Measurements from ENCODE around the gene TSPAN16. TPM values are rescaled to one million over a fixed set of nuclear protein-coding genes. Genes with fewer than 3 reads are reported as not detected.
"Not testable (repeated sequence)": the region's sequence is repeated elsewhere in the genome, so short reads cannot be mapped to it uniquely, and the experiment has no call there.

Gene TSPAN16
- total RNA-seq, 1 experiment from 2014 or later: not detected

GRCh38 chr19:11339254-11340098 lies 43.5 kb downstream of the TSPAN16 start, which contains the start of gene RAB3D (continued):
- no peak for TF ChIP-seq ZNF423 (CRISPR knock-in tag; IDR thresholded peaks at IDR 0.05)
- TF ChIP-seq, protein P1, sequence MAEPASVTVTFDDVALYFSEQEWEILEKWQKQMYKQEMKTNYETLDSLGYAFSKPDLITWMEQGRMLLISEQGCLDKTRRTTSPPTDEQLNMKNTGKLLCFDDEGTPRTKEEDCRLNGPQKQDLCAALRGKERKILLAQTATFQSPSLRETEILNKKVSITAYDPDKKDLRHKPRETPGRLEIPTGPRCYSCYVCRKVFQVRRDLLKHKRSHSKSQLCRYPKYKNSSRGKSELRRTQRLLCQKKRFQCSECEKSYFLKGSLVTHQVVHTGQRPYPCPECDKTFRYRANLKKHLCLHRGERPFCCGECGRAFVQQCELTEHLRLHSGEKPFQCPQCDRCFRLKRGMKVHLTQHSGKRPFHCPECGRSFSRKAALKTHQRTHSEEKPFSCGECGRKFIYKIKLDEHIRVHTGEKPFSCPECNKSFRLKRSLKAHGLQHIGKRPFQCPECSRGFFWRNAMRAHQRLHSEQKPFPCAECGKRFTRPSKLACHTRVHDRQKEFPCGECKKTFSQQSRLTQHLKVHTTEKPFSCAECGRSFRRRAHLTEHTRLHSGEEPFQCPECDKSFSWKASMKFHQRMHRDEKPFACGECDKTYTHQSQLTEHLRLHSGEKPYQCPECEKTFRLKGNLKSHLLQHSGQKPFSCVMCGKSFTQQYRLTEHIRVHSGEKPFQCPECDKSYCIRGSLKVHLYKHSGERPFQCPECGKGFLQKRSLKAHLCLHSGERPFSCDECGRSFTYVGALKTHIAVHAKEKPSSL (CRISPR knock-in tag; conservative IDR thresholded peaks at IDR 0.05): no peak
- TF ChIP-seq ZNF281 (CRISPR knock-in tag; IDR thresholded peaks at IDR 0.05): no peak
- 0 out of 2 replicates have a peak, but pooled peaks have one; percentile 47 for TF ChIP-seq ZBTB43 (CRISPR knock-in tag; IDR thresholded peaks at IDR 0.05)
- no peak for TF ChIP-seq ZBTB21 (CRISPR knock-in tag; IDR thresholded peaks at IDR 0.05; ENCODE audit: borderline replicate concordance)
- TF ChIP-seq FOXK1 (CRISPR knock-in tag; IDR thresholded peaks at IDR 0.05): peak; percentile 47; the same call in 1 of the 2 replicates
- TF ChIP-seq GABPB1 (CRISPR knock-in tag; IDR thresholded peaks at IDR 0.05): 0 out of 2 replicates have a peak, but pooled peaks have one; percentile 31
- TF ChIP-seq, protein P2, sequence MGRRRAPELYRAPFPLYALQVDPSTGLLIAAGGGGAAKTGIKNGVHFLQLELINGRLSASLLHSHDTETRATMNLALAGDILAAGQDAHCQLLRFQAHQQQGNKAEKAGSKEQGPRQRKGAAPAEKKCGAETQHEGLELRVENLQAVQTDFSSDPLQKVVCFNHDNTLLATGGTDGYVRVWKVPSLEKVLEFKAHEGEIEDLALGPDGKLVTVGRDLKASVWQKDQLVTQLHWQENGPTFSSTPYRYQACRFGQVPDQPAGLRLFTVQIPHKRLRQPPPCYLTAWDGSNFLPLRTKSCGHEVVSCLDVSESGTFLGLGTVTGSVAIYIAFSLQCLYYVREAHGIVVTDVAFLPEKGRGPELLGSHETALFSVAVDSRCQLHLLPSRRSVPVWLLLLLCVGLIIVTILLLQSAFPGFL (CRISPR knock-in tag; IDR thresholded peaks at IDR 0.05; ENCODE audit: borderline replicate concordance): no peak
- no peak for TF ChIP-seq ATF1 (CRISPR knock-in tag; IDR thresholded peaks at IDR 0.05)
- peak; percentile 92 for TF ChIP-seq SP1 (CRISPR knock-in tag; conservative IDR thresholded peaks at IDR 0.05)
- no peak for TF ChIP-seq HMGA2 (CRISPR knock-in tag; IDR thresholded peaks at IDR 0.05)
- TF ChIP-seq ZNF671 (CRISPR knock-in tag; IDR thresholded peaks at IDR 0.05): no peak
- no peak for TF ChIP-seq NR1H2 (CRISPR knock-in tag; IDR thresholded peaks at IDR 0.05)

DNA sequence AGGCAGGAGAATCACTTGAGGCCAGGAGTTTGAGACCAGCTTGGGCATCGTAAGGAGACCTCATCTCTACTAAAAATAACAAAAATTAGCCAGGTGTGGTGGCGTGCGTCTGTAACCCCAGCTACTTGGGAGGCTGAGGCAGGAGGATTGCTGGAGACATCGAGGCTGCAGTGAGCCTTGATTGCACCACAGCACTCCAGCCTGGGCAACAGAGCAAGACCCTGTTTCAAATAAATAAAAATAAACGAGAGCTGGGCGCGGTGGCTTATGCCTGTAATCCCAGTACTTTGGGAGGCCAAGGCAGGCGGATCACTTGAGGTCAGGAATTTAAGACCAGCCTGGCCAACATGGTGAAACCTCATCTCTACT lies 44.1 kb downstream of the TSPAN16 start:
- H3K4me3 Mint-ChIP-seq: peak overlapping the region; percentile 81
- H3K36me3 Mint-ChIP-seq: peaks cover 17% of the 10 kb centered on the region
- not testable (repeated sequence) for ATAC-seq; H3K9me3 Mint-ChIP-seq; H3K4me1 Mint-ChIP-seq; DNase-seq (ENCODE audit: low spot score); H3K27me3 Mint-ChIP-seq (ENCODE audit: low read depth)
- ChIA-PET POLR2A (interaction anchor here (0.7 to 1.2 kb wide), 4 partner anchors 22 to 82 kb away, joined by 3 to 8 read pairs (median 3); partner anchors contain the start of gene SWSAP1), CTCF (interaction anchor here (0.9 to 3.0 kb wide), 9 partner anchors 18 to 142 kb away, joined by 4 to 37 read pairs (median 11); partner anchors contain the start of genes EPOR, PRKCSH and SWSAP1)
- peak overlapping the region; percentile 41; the same call in 1 of the 2 replicates for H3K27ac Mint-ChIP-seq
- TF ChIP-seq ZNF121 (CRISPR knock-in tag; IDR thresholded peaks at IDR 0.05): peak; percentile 88

- H3K9me3 Mint-ChIP-seq: no peaks in the 10 kb centered on the region
- CTCF ChIA-PET: no interaction called here
These were observed 46.5 kb downstream of the TSPAN16 start for GRCh38 chr19:11342429-11342828.

More at GRCh38 chr19:11342429-11342828, 46.5 kb downstream of the TSPAN16 start:
- peaks cover 27% of the 10 kb centered on the region for H3K4me1 Mint-ChIP-seq
- POLR2A ChIA-PET: interaction anchor here (0.7 kb wide), 1 partner anchor 20 kb away, joined by 5 read pairs; no protein-coding TSS in a partner anchor
- TF ChIP-seq, protein P3, sequence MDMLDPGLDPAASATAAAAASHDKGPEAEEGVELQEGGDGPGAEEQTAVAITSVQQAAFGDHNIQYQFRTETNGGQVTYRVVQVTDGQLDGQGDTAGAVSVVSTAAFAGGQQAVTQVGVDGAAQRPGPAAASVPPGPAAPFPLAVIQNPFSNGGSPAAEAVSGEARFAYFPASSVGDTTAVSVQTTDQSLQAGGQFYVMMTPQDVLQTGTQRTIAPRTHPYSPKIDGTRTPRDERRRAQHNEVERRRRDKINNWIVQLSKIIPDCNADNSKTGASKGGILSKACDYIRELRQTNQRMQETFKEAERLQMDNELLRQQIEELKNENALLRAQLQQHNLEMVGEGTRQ (CRISPR knock-in tag; IDR thresholded peaks at IDR 0.05): no peak
- no peak for TF ChIP-seq ZNF671 (CRISPR knock-in tag; IDR thresholded peaks at IDR 0.05)
- TF ChIP-seq CREM (CRISPR knock-in tag; IDR thresholded peaks at IDR 0.05): no peak
- TF ChIP-seq, protein P4, sequence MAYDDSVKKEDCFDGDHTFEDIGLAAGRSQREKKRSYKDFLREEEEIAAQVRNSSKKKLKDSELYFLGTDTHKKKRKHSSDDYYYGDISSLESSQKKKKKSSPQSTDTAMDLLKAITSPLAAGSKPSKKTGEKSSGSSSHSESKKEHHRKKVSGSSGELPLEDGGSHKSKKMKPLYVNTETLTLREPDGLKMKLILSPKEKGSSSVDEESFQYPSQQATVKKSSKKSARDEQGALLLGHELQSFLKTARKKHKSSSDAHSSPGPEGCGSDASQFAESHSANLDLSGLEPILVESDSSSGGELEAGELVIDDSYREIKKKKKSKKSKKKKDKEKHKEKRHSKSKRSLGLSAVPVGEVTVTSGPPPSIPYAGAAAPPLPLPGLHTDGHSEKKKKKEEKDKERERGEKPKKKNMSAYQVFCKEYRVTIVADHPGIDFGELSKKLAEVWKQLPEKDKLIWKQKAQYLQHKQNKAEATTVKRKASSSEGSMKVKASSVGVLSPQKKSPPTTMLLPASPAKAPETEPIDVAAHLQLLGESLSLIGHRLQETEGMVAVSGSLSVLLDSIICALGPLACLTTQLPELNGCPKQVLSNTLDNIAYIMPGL (CRISPR knock-in tag; IDR thresholded peaks at IDR 0.05): no peak
- TF ChIP-seq NFE2L1 (CRISPR knock-in tag; IDR thresholded peaks at IDR 0.05): no peak
- ATAC-seq (no peak), DNase-seq (ENCODE audit: low spot score) (no peak)
- no peak overlapping the region for H3K27ac Mint-ChIP-seq
- no peak overlapping the region for H3K4me3 Mint-ChIP-seq
- H3K27me3 Mint-ChIP-seq (ENCODE audit: low read depth): peaks cover 2% of the 10 kb centered on the region; the same call in 1 of the 2 replicates
- peaks cover 5% of the 10 kb centered on the region; the same call in 1 of the 2 replicates for H3K36me3 Mint-ChIP-seq

Measured in WTC11 (cell line).